Testis (tissue), 3 donors: ENCODE data around the gene NCOA6. TPM values are rescaled to one million over a fixed set of nuclear protein-coding genes. Genes with fewer than 3 reads are reported as not detected.

Experiments used
- DNase-seq: peaks from one replicate; pipeline ENCODE4 v3.0.0-alpha.2; 2019
- H3K27ac ChIP-seq, 2 donors: fragments of 200-600 bp; sonication (generic); one replicate each; pipeline ENCODE4 v1.5.1; 2019
- H3K27me3 ChIP-seq: fragments of 200-600 bp; sonication (generic); one replicate; pipeline ENCODE4 v1.5.1; 2019
- H3K36me3 ChIP-seq: fragments of 200-600 bp; sonication (generic); one replicate; pipeline ENCODE4 v1.5.1; 2017; ENCODE audit warnings: low read depth; ENCODE audit errors: missing control alignments
- H3K4me1 ChIP-seq: fragments of 200-600 bp; sonication (generic); one replicate; pipeline ENCODE4 v1.5.1; 2019
- H3K4me3 ChIP-seq, 2 donors: fragments of 200-600 bp; sonication (generic); one replicate each; pipeline ENCODE4 v1.5.1; 2017 to 2019
- H3K9me3 ChIP-seq: fragments of 200-600 bp; sonication (generic); one replicate; pipeline ENCODE4 v1.5.1; 2017
- POLR2A ChIP-seq: fragments of 450-650 bp; IDR thresholded peaks from one replicate; pipeline ENCODE4 v1.6.1; 2017; ENCODE audit warnings: antibody characterized with exemption, mild to moderate bottlenecking, moderate library complexity
- WGBS, 2 donors: methylation state at CpG; one replicate each; pipeline ENCODE4 v1.1.5; 2018; 5-methylcytosine and 5-hydroxymethylcytosine counted together
- intact Hi-C: fragments of 100-400 bp; cut with DNase I; formaldehyde crosslinking; loops from one replicate; pipeline ENCODE4 v1.15.1; 2023; ENCODE audit warnings: low total_unique reads
- polyA plus RNA-seq: library from polyadenylated mRNA; stranded (reverse); fragments of 350-450 nt; fragmentation: Illumina TruSeq; extraction: RNeasy Lipid Tissue Mini Kit (QIAGEN cat#74804); gene quantifications from one replicate; pipeline ENCODE4 v1.2.3, GENCODE V29; 2014; ENCODE audit warnings: low read depth, low replicate concordance; ENCODE audit not compliant: insufficient read depth
- total RNA-seq, 2 donors: library from RNA; depleted of rRNA; stranded (reverse); fragments of >200 nt; gene quantifications; one replicate each; pipeline ENCODE4 v1.2.3, GENCODE V29; 2016
- TF ChIP-seq, protein P1 (sequence below), 3 experiments: fragments of 450-650 bp in 2 of 3; fragments of 200-600 bp in 1 of 3; sonication (generic) in 1 of 3; IDR thresholded peaks; one replicate each; pipeline ENCODE4 v1.5.1; 2016 to 2019; ENCODE audit warnings: antibody characterized with exemption in 3 of 3, mild to moderate bottlenecking in 2 of 3, moderate library complexity in 1 of 3

NCOA6 gene
- total and polyA plus RNA-seq, 3 donors from 2014 or later: 45.2 to 54.4 (median 48.1) TPM

DNA sequence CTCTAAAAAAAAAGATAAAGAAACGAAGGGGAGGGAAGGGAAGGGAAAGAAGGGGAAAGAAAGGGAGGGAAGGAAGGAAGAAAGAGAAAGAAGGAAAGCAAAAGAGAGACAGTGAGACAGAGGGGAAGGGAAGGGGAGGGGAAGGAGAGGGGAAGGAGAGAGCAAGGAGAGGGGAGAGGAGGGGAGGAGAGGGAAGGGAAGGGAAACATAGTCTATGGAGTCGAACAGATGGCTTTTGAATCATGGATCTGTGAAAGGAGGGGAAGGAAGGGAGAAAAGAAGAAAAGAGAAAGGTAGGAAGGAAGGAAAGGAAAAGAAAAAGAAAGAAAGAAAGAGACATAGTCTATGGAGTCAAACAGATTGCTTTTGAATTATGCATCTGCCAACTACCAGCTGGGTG, 16.7 kb upstream of the NCOA6 start:
- TF ChIP-seq, protein P1, sequence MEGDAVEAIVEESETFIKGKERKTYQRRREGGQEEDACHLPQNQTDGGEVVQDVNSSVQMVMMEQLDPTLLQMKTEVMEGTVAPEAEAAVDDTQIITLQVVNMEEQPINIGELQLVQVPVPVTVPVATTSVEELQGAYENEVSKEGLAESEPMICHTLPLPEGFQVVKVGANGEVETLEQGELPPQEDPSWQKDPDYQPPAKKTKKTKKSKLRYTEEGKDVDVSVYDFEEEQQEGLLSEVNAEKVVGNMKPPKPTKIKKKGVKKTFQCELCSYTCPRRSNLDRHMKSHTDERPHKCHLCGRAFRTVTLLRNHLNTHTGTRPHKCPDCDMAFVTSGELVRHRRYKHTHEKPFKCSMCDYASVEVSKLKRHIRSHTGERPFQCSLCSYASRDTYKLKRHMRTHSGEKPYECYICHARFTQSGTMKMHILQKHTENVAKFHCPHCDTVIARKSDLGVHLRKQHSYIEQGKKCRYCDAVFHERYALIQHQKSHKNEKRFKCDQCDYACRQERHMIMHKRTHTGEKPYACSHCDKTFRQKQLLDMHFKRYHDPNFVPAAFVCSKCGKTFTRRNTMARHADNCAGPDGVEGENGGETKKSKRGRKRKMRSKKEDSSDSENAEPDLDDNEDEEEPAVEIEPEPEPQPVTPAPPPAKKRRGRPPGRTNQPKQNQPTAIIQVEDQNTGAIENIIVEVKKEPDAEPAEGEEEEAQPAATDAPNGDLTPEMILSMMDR (IDR thresholded peaks at IDR 0.05): no peak
- Histone ChIP-seq H3K27me3 (no peaks in the 10 kb centered on the region), H3K4me1 (no peaks in the 10 kb centered on the region), H3K4me3 (no peak overlapping the region), H3K36me3 (no peaks in the 10 kb centered on the region), H3K27ac (no peak overlapping the region), H3K9me3 (no peaks in the 10 kb centered on the region)
- no peak for DNase-seq
- WGBS, 2 donors: 50 to 56% methylated on average over 2 of the region's 2 CpGs
- intact Hi-C loops: no loop called here

- no peak overlapping the region for H3K4me3 ChIP-seq
- 46 to 59% methylated on average over 6 of the region's 6 CpGs for WGBS, 2 donors
- no peak overlapping the region for H3K27ac ChIP-seq
- no peaks in the 10 kb centered on the region for H3K9me3 ChIP-seq
- no peaks in the 10 kb centered on the region for H3K4me1 ChIP-seq
- no peaks in the 10 kb centered on the region for H3K36me3 ChIP-seq
- TF ChIP-seq, protein P1 (IDR thresholded peaks at IDR 0.05): peak in 1 of 3 experiments; percentile 44
- no peak for TF ChIP-seq POLR2A
- no peak for DNase-seq
- H3K27me3 ChIP-seq: no peaks in the 10 kb centered on the region
- intact Hi-C loops: no loop called here
Measured at GRCh38 chr20:34834459-34834893, 9.0 kb upstream of the NCOA6 start.

DNA sequence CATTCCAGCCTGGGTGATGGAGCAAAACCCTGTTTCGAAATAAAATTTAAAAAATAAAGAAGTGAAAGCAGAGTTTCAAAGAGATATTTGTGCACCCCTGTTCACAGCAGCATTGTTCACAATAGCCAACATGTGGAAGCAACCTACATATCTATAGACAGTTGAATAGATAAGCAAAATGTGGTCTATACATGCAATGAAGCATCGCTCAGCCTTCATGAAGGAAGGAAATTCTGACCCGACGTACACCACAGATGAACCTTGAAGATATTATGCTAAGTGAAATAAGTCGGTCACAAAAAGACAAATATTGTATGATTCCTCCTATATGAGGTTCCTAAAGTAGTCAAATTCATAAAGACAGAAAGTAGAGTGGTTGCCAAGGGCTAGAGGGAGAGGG, 6.5 kb upstream of the NCOA6 start:
- no peak for DNase-seq
- H3K4me1 ChIP-seq: no peaks in the 10 kb centered on the region
- no peaks in the 10 kb centered on the region for H3K36me3 ChIP-seq
- intact Hi-C loops: no loop called here
- no peak overlapping the region for H3K4me3 ChIP-seq
- TF ChIP-seq, protein P1 (IDR thresholded peaks at IDR 0.05): no peak
- no peak for TF ChIP-seq POLR2A
- H3K9me3 ChIP-seq: no peaks in the 10 kb centered on the region
- H3K27me3 ChIP-seq: no peaks in the 10 kb centered on the region
- no peak overlapping the region for H3K27ac ChIP-seq
- WGBS, 2 donors: 80 to 85% methylated on average over 5 of the region's 5 CpGs

GRCh38 chr20:34829191-34829590, 3.7 kb upstream of the NCOA6 start:
- Histone ChIP-seq H3K27ac (no peak overlapping the region), H3K36me3 (no peaks in the 10 kb centered on the region), H3K9me3 (no peaks in the 10 kb centered on the region), H3K4me1 (peaks cover 3% of the 10 kb centered on the region), H3K4me3 (no peak overlapping the region), H3K27me3 (no peaks in the 10 kb centered on the region)
- intact Hi-C loops: no loop called here
- 77% methylated on average over 3 of the region's 3 CpGs for WGBS, 2 donors
- DNase-seq: no peak
- TF ChIP-seq POLR2A: no peak
- TF ChIP-seq, protein P1 (IDR thresholded peaks at IDR 0.05): no peak

DNA sequence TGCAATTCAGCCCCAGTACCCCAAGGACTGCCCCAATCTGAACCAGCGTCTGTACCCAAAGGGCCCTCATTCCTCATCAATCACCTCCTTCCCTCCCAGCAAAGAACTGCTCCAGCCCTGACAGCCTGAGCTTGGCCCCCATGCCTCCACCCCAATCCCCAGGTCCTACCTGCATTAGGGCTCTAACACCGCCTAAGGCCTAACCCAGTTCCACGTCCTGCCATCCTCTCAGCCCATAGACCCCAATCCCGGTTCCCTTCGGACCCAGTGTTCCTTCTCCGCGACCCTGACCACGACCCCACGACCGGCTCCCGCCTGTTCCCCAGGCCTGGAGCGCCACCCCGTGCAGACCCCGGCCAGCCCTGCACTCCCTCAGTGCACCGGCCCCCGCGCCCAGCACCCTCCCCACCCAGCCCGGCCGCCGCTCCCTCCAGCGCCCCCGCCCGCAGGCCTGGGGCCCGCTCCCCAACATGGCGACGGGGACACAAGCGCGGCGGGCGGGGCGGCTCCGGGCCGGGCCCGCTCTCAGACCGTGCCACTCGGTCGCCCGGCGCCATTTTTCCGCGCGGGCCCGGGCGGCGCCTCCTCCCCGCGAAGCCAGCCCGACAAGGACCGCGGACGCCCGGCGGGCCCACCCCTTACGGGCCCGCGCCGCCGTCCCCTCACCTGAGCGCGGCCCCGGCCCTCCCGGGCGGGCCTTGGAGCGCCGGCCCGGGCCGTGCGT, 483 bp downstream of the NCOA6 start:
- peak overlapping the region; percentile 87 to 99 for H3K4me3 ChIP-seq
- H3K9me3 ChIP-seq: no peaks in the 10 kb centered on the region
- no peak for TF ChIP-seq POLR2A
- TF ChIP-seq, protein P1 (IDR thresholded peaks at IDR 0.05): no peak
- H3K4me1 ChIP-seq: peaks cover 22% of the 10 kb centered on the region
- H3K27ac ChIP-seq: peak overlapping the region; percentile 91 to 97
- no peaks in the 10 kb centered on the region for H3K27me3 ChIP-seq
- intact Hi-C loops: no loop called here
- WGBS, 2 donors: 1% methylated on average over 11 to 41 of the region's 68 CpGs
- H3K36me3 ChIP-seq: no peaks in the 10 kb centered on the region
- DNase-seq: peak; percentile 65
